Measurements from ENCODE around the gene IQSEC1.

Gene IQSEC1

DNA sequence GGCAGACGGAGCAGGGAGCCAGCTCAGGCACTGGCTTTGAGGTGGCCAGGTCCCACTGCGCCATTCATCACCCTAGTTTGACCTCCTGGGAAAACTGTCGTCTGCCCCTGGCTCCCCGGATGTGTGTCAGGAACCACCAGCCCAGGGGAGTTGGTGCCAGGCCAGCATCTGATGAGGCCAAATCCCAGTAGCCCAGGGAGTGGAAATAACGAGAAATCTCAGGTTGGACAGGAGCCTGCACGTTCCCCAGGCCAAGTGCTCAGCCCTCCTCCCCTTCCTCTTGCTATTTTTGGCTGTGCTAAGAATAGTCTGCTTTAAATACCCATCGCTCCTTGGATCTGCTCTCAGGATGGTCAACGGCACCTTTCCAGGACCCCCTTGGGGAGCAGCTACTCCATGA is 138.8 kb downstream of the IQSEC1 start:
- DNase-seq (ENCODE audit: low spot score) = peak; percentile 82

DNA sequence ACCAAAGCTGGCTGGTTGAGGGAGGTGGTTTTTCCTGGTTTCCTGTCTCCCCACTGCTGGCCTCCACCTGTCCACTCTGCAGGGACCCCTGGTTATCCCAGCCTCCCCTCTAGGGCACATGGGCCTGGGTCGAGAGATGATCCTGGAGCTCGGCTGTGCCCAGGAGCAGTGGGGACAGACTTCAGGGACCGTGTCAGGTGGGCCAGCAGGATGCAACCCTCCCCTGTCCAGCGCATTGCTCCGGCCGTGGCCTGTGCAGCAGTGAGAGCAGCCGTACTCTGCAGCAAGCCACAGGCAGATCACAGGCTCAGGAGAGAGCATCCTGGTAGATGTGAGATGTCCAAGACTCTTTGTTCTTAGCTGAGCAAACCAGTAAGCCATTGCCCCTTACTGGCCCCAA is 139.3 kb downstream of the IQSEC1 start:
- DNase-seq (ENCODE audit: low spot score) = no peak

DNA sequence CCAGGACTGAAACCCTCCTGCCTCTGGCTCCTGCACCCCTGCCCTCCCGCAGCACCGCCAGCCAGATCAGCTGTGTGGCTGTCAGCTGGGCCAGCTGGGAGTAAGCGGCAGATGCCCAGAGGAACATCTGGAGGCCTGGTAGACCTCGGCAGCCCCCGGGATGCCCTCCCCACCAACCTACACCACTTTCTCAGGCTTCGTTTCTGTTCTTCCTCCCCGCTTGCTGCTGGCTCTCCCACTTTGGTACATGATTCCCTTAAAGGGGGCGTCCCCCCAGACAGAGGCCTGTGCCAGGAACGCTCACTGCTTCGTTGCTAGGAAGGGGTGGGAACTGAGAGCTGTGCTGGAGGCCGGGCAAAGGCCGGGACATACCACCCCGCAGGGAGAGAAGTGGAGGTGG is 140.5 kb downstream of the IQSEC1 start:
- no peak for DNase-seq (ENCODE audit: low spot score)

DNA sequence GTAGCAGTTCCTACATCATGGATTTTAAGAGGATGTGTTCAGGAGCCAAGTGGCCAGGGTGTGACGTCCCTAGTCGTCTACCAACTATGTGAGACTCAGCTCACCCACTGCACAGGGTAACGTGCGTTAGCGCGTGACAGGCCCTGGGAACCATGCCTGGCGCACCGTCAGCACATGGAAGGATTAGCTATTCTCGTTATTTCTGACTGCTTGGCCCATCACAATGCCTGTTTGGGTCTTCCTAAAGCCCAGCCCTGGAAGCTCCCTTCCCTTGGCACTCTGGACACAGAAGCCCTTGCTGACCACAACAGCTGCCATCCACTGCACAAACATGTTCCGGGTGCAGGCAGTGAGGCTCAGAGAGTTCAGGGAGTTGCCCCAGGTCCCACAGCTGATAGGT is 140.9 kb downstream of the IQSEC1 start:
- DNase-seq (ENCODE audit: low spot score) = no peak

DNA sequence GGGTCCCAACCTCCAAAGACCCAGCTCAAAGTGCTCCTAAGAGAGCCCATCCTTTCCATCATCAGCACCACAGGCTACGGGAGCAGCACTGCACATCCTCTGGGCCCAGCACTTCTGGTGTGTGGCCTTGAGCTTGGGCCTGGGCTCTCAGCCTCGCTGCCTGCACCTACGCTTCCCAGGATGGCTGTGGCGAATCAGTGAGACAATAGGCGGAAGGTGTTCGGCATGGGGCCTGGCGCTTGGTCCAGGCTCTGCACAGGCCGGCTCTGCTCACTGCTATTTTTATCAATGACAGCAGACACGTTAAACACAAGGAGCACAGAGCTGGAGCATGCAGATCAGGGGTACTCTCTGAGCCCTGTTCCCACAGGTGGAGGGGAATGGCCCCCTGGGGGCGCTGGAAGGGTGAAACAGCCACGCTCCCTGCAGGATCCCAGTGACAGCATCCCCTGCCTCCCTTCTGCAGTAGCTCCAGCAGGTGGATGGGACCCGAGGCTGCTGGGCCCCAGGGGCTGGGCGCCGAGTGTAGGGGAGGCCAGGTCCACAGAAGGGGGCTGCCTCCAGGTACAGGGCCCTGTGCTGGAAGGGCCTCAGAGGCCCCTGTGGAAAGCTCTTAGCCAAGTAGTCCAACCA is 141.8 kb downstream of the IQSEC1 start:
- DNase-seq (ENCODE audit: low spot score) = no peak

DNA sequence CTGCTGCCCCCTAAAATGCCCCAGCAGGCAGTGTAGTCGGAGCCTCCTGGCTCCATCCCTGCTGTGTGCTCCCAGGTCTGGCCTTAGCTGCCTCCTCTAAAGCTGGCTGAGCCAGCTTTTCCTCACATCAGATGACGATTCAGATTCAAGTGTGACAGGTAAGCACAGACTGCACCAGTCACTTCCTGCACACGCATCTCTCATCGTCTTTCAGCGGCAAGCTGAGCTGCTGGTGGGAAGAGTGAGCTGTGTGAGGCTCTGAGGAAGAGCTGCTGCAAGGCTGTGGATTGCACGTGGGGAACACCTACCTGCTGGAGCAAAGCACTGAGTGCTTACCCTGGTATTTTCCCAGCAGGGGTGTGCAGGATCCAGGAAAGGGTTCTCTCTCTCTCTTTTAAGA is 143.4 kb downstream of the IQSEC1 start:
- DNase-seq (ENCODE audit: low spot score) = no peak

DNA sequence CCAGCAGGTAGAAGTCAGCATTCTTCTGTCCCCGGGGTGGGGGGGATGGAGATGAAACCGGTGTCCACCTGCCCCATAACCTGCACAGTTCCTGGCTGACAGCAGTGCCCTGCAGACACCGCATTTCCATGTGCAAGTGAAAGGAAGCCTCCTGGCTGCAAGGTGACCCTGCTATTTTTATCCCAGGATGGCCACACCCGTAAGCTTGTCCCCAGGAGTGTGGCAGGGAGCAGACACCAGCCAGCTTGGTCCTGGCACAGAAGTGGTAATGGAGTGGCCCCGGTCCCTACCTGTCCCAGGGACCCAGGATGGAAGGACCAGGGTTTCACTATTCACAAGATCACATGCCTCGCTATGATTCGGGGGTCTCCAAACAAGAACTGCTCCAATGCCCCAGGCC is 146.6 kb downstream of the IQSEC1 start:
- no peak for DNase-seq (ENCODE audit: low spot score)

DNA sequence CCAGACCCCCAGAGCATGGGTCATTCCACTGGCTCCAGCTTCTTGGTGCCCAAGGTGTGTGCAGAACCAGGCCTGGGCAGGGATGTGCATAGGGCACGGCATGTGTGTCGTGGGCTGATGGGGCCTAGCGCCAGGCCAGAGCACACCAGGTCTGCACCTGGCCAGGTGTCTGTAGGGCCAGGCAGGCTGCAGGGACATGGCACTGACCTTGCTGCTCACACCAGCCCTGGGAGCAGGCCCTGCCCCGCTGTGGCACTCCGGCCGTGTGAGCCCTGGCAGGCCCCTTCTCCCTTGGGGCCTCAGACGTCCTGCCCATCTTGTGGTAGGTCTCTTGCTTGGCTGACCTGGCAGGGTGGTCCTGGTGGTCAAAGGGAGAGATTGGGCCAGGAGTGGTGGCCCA is 147.6 kb downstream of the IQSEC1 start:
- no peak for DNase-seq (ENCODE audit: low spot score)

DNA sequence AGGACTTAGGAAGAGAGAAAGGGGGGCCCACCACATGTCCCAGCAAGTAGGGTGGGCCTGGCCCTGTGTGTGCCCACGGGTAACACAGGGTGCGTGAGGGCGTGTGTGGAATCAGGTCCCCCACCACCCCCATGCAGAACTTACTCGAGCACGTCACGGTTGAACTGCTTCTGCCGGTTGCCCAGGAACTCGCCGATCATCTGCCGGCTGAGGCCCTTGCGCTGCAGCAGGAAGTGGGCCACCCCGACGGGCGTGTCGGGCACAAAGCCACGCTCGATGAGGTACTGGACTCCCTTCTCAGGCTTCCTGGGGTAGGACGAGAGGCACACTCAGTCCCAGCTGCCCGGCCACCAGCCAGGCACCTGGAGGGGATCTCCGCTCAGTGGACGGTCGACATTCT is 148.8 kb downstream of the IQSEC1 start:
- DNase-seq (ENCODE audit: low spot score) = no peak

DNA sequence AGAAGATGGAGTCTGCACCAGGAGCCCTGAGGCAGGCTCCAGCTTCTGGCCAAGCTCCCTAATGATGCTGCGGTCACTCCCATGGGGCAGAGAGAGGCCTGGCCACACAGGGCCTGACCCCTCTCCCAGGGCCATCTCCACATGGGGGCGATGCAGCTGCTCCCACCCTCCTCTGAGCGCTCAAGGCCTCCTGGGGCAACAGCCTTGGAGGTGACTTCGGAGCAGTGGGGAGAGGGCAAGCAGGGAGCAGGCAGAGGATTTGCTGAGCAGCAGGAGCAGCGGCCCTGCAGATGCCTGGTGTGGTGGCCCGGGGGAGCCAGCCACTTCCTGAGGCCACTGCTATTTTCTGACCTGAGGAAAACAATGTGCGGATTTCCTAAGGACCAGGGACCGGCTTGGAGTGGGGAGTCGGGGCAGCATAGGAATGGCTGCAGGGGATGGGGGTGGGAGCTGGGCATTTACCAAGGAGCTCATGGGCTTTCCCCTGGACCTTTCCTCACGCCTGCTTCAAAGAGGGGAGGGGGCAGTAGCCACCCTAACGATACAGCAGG is 150.3 kb downstream of the IQSEC1 start:
- DNase-seq (ENCODE audit: low spot score) = no peak

DNA sequence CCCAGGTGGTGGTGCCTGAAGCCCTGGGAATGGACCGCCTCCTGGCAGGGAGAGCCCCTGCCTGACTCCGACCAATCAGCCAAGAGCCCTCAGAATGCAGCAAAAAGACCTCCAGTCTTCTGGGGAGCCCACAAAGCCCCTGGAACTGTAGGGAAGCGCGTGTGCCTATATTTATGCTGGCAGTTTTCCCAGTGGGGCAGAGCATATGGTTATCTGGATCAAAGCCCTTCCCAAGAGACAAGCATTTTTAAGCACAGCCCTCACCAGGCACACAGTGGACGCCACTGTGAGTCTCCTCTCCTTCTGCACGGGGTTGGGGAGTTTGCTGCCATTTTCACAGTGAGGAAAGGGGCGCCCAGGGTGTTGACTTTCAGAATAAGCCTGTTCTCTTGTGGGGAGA is 150.9 kb downstream of the IQSEC1 start:
- no peak for DNase-seq (ENCODE audit: low spot score)

DNA sequence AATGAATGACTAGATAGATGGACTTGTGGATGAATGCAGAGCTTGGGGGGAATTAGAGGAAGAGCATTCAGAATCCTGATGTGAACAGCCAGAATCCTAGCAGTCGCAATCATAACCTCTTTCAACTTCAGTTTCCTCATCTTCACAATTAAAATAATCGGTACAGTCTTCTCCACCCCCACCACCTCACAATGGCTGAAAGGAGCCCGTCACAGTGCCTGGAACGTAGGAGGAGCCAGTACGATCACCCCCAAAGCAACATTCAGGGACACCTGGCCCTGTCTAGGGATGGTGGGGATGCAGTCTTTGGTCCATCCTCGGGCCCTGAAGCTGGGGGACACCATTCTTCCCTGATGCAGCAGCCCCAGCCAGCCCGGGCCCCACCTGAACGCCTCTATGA is 151.5 kb downstream of the IQSEC1 start:
- no peak for DNase-seq (ENCODE audit: low spot score)

DNA sequence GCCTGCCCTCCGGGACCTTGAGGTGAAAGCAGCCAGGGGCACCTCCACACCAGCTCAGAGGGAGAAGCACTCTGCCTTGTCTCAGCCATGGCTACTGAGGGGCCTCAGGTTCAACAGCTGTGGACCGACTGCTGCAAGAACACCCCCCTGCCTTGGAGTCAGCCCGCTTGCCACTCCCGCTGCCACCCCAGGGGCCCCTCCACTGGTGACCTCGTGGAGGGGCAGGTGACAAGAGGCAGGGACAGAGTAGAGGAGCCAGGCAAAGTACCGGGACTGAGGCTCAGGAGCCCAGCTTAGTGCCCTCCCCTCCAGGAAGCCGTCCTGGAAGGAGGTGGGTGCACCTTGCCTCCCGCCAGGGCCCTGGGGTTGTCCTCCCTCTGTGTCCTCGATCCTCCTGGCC is 152.3 kb downstream of the IQSEC1 start:
- DNase-seq (ENCODE audit: low spot score) = no peak

DNA sequence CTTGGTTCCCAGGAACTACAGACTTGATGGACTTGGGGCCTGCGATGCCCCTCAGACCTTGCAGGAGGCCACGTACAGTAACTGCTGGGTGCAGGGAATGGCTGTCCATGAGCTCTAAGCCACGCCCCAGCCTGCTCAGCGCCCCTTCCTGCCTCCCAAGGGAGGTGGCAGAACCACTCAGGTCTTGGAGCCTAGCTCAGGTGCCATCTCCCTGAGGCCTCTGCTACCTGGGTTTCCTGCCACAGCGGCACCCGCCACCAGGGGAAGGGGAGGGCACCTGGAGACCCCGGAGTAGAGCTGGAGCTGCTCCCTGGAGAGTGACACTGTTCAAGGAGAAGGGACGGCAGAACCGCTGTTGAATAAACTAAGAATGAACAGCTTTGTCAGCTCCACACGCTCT is 154.0 kb downstream of the IQSEC1 start:
- no peak for DNase-seq (ENCODE audit: low spot score)

DNA sequence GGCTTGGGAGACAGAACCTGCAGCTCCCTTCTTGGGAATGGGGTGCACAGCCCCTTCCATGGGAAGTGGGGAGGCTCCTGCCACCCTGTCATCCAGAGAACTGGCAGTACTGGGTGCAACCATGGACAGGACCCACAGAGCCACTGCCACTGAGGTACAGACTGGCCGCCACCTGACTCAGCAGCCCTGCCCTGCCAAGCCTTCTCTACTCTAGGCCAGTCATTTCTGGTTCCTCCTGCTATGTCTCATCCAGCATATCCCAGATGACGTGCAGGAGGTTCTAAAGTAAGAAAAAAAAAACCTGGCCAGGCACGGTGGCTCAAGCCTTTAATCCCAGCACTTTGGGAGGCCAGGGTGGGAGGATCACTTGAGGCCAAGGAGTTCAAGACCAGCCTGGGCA is 155.0 kb downstream of the IQSEC1 start:
- DNase-seq (ENCODE audit: low spot score) = no peak

DNA sequence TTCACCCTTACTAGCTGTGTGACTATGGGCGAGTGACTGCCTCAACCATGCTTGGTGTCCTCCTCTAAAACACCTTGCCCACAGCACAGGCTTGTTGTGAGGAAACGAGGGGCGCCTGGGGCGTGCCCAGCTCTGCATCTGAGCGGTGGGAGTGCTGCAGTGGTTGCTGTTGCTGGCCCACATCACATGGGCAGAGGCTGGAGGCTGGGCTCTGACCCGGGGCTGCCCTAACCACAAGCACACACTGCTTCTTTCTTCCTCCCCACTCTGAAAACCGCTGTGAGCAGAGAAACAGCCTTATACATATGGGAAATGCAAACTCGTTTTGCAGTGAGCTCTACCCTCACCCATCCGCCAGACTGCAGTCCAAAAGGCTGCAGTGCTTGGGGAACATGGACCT is 157.1 kb downstream of the IQSEC1 start:
- DNase-seq (ENCODE audit: low spot score) = no peak

DNA sequence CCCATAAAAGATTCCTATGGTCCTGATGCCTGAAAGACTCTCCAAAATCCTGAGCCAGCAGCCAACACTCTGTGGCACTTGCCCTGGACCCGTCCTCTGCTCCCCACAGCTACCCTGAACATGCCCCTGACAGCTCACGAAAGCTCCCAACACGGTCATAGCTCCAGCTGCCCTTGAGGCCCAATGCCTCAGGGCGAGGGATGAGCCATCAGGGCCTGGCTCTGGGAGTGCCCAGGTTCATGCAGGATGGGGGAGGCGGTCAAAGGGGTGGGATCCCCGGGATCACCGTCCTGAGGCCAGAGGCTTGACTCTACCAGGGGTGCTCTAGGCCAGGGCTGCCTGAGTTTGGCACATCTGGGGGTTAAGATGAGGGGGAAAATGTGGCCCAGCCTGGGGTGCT is 159.1 kb downstream of the IQSEC1 start:
- no peak for DNase-seq (ENCODE audit: low spot score)

DNA sequence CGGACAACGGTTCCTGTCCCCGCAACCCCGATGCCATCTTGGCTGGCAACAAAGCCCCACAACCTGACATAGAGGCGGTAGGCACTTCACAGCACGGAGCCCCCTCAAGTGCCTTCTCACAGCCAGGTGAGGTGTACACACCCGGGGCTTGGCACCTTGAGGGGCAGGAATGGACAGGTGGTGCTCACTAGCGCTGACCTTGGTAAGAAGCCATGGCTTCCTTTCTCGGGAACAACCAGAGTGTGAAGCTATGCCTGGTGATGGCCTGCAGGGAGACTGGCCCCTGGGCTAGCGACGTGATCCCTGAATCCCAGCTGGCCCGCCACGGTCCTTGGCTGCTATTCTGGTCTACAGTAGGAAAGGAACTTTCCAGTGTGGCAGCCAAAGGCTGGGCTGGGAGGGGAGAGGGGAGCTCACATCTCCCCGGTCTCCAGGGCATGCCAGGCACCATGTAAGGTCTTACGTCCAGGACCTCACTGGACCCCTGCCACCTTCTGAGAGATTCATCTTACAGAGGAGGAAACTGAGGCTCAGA is 161.3 kb downstream of the IQSEC1 start:
- no peak for DNase-seq (ENCODE audit: low spot score)

DNA sequence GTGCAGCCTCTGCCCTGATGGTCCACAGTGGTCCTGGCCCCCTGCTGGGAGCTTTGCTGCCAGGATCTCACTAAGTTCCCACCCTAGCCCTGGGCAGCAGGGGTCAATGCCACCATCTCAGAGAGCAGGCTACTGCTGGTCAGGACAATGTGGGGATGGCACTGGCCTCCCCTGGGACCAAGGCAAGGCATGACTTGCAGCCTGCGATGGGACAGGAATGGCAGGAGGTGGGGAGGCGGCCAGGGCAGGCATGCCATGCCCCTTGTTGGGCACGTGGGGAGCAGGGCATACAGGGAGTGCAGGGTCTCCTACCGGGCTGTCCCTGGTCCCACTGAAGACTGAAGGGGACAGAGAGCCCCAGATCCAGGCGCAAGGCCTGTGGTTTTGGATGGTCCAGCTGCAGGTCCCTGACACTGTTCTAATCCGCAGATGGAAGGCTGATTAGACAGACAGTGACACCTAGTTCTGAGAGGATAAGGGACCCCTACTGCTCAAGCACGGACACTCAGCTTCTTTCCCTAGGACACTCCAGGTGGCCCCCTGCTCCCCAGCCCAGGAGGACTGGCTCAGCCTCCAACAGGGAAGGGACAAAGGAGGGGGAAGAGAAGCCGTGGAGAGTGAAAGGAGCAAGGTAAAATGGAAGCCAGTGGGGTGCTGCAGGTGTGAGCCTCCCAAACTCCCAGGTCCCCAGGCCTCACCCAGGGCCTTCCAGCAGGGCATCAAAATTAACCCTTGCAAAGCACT is 162.7 kb downstream of the IQSEC1 start:
- no peak for DNase-seq (ENCODE audit: low spot score)

DNA sequence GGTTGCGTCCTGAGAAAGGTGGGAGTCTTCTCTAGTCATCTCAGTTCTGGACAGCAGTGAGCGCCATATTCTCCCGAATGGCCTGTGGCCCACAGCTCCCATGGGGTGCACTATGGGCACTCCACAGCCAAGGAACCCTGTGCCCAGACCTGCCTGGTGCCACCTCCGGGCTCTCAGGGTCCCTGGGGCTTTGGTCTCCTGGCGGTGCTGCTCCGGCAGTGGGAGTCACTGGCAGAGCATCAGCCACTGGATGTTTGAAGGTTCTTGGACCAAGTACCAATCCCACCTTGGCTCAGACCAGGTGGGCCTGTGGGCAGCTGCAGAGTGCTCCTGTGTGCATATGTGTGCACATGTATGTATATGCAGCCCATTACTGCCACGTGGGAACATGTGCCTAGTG is 163.5 kb downstream of the IQSEC1 start:
- DNase-seq (ENCODE audit: low spot score) = no peak

DNA sequence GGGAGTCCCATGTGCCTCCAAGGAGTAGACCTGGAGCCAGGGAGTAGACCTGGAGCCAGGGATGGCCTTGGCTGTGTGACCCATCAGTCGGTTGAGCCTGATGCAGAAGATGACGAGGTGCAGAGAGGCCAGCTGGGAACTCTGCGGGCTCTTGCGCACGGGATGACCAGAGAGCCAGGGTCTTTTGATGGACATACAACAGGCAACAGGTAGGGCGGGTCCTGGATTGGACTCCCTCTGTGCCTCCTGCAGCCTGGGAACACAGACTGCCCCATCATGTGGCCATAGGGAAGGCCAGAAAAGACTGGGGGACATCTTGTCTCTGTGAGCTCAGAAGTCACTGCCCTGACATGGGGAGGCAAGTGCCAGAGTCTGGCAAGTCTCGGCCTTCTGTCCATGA is 164.4 kb downstream of the IQSEC1 start:
- DNase-seq (ENCODE audit: low spot score) = no peak

DNA sequence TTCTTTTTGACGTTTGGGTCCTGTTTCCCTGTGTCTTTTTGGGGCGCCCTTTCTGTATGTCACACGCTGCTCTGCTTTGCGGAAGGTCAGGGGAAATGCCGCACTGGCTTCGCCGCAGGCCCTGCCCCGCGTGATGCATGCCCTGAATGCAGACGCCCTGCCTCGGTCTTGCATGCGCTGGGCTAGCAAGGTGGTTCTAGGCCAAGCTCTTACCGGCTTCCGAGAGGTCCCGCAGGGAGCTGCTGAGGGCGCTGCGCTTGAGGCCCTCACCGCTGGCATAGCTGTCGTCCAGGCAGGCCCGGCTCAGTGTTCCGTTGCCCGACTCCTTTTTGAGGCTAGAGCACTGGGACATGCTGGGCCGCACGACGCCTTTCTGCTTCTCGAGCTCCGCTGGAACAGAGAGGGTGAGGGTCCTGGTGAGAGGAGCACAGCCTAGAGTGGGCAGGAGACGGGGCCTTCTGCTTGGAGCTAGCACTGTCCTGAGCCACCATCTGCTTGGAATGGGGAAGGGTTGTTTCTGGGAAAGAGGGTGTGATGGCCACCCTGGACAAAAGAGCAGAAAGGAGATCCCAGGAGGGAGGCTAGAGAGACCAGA is 165.0 kb downstream of the IQSEC1 start:
- DNase-seq (ENCODE audit: low spot score) = no peak

DNA sequence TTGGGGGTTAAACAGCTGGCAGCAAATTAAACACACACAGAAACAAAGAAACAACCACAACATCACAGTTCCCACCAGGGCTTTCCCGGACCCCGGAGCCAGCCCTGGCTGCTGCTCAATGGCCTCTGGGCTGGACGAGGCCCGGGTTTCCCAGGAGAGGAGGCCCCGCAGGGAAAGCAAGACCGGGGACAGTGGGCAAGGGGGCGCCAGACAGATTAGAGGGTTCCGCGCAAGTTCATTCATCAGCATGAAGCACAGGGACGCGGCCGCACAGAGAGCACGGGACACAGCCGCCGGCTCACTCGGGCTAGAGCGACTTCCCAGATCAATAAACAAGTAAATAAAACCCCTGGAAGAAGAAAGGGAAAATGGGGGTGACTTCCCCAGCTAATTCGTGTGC is 165.5 kb downstream of the IQSEC1 start:
- no peak for DNase-seq (ENCODE audit: low spot score)
